Middle frontal gyrus (tissue), 1 donor: ENCODE data around the gene TRIM49C.
"Not testable (repeated sequence)": the region's sequence is repeated elsewhere in the genome, so short reads cannot be mapped to it uniquely, and the experiment has no call there.

ENCODE experiments used
- DNase-seq: peaks from one replicate; pipeline ENCODE4 v3.0.0-alpha.2; 2015; ENCODE audit warnings: low spot score; ENCODE audit errors: extremely low spot score

Gene TRIM49C, protein sequence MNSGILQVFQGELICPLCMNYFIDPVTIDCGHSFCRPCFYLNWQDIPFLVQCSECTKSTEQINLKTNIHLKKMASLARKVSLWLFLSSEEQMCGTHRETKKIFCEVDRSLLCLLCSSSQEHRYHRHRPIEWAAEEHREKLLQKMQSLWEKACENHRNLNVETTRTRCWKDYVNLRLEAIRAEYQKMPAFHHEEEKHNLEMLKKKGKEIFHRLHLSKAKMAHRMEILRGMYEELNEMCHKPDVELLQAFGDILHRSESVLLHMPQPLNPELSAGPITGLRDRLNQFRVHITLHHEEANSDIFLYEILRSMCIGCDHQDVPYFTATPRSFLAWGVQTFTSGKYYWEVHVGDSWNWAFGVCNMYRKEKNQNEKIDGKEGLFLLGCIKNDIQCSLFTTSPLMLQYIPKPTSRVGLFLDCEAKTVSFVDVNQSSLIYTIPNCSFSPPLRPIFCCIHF

GRCh38 chr11:90030806-90031205, at the start of gene TRIM49C:
Gene TRIM49C, plus strand, starts transcription at chr11:90031106. Its CDS starts 4,106 bp downstream, at chr11:90035212.
- not testable (repeated sequence) for DNase-seq

- not testable (repeated sequence) for DNase-seq
Observed at GRCh38 chr11:90024184-90024583, 6.7 kb upstream of the TRIM49C start.

DNA sequence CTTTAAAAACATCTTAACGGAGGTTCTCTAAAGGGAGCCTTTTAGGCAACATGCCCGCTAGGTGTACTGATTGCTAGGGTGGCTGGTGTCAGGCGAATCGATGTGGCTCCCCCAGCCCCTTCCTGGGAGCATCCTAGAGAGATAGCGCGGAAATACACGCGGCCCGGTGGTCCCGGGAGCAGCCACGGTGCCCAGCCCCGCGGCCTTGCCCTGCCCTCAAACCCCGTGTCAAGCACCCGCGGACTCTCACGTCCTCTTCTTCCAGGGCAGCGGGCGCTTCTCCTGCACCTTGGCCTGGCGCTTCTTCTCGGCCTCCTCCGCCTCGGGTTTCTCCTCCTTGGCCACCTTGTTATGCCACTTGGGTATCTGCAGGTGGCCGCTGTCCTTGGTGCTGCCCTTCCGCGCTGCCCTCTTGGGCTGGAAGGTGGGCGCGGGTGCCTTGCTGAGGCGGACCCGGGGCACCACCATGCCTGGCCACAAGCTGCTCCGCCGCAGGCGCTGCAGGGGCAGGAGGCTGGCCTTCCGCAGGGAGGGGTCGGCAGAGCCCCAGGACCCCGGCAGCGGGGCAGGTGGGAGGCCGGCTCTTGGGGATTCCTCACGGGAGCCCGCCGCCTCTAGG, 20.8 kb downstream of the TRIM49C start:
- DNase-seq: not testable (repeated sequence)

DNA sequence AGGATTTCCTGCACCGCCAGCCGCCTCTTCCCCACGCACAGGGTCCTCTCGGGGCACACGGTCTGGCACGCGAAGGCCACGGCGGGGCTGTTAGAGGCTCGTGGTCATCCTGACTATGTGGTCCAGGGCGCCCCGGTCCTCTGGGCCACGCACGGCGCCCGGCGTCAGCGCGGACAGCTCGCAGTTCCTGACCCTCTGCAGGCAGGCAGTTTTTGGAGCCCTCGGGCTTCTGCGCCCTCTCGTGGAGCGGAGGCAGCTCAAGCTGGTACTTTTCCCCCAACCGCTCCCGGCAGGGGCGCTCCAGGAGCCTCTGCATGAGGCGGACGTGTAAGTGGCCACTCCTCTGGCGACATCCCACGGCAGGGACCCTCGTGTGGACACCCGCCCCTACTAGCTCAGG, 21.4 kb downstream of the TRIM49C start:
- not testable (repeated sequence) for DNase-seq

DNA sequence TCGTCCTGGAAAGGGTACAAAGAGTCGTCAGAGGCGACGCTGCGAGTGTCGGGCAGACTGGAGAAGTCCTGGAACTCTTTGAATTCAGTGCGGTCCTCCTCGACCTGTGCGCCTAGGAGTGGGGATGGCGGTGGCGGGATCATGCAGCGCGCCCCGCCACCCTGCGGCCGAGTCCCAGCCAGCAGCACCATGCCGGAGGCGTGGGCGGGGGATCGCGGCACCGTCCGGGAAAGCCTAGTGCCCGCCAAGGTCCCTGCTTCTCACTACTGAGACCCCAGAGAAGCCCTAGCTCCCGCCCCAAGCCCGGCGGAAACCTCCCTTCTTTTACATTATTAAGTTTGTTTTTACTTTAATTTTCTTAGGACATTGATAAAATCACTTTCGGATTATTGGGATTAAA, 22.6 kb downstream of the TRIM49C start:
- not testable (repeated sequence) for DNase-seq

GRCh38 chr11:90085650-90086049, 54.7 kb downstream of the TRIM49C start, which contains the start of gene UBTFL1:
Gene UBTFL1, plus strand, starts transcription at chr11:90085950. Its CDS starts 0 bp downstream, at chr11:90085950.
- not testable (repeated sequence) for DNase-seq

GRCh38 chr11:90088731-90089130, 57.8 kb downstream of the TRIM49C start:
- DNase-seq: not testable (repeated sequence)
